ENCODE data around the gene PRTN3. TPM values are rescaled to one million over a fixed set of nuclear protein-coding genes. Genes with fewer than 3 reads are reported as not detected.

The PRTN3 gene
- total RNA-seq, 1 donor from 2014 or later = not detected

GRCh38 chr19:871446-872265, 30.9 kb downstream of the PRTN3 start:
- DNase-seq = peak; percentile 53
- Mint-ChIP-seq H3K4me1 (ENCODE audit: low read depth, unreplicated experiment) (peaks cover 6% of the 10 kb centered on the region), H3K9me3 (ENCODE audit: unreplicated experiment) (peaks cover 12% of the 10 kb centered on the region), H3K27ac (ENCODE audit: unreplicated experiment) (no peak overlapping the region), H3K36me3 (ENCODE audit: unreplicated experiment) (peaks cover 5% of the 10 kb centered on the region), H3K27me3 (ENCODE audit: unreplicated experiment) (peaks cover 5% of the 10 kb centered on the region), H3K4me3 (ENCODE audit: unreplicated experiment) (no peak overlapping the region)
- TF ChIP-seq CTCF (IDR thresholded peaks at IDR 0.05; ENCODE audit: partially characterized antibody, unreplicated experiment) = no peak

- Mint-ChIP-seq H3K36me3 (ENCODE audit: unreplicated experiment) (peaks cover 3% of the 10 kb centered on the region), H3K9me3 (ENCODE audit: unreplicated experiment) (peaks cover 12% of the 10 kb centered on the region), H3K4me1 (ENCODE audit: low read depth, unreplicated experiment) (peaks cover 4% of the 10 kb centered on the region), H3K27me3 (ENCODE audit: unreplicated experiment) (peaks cover 5% of the 10 kb centered on the region), H3K27ac (ENCODE audit: unreplicated experiment) (no peak overlapping the region), H3K4me3 (ENCODE audit: unreplicated experiment) (no peak overlapping the region)
- TF ChIP-seq CTCF (IDR thresholded peaks at IDR 0.05; ENCODE audit: partially characterized antibody, unreplicated experiment) = no peak
- DNase-seq = peak; percentile 73
These were observed 31.6 kb downstream of the PRTN3 start for GRCh38 chr19:872266-872951.

- H3K4me3 Mint-ChIP-seq (ENCODE audit: unreplicated experiment) = no peak overlapping the region
- H3K4me1 Mint-ChIP-seq (ENCODE audit: low read depth, unreplicated experiment) = peaks cover 1% of the 10 kb centered on the region
- peaks cover 5% of the 10 kb centered on the region for H3K27me3 Mint-ChIP-seq (ENCODE audit: unreplicated experiment)
- no peak overlapping the region for H3K27ac Mint-ChIP-seq (ENCODE audit: unreplicated experiment)
- no peak for TF ChIP-seq CTCF (IDR thresholded peaks at IDR 0.05; ENCODE audit: partially characterized antibody, unreplicated experiment)
- DNase-seq = peak; percentile 55
- no peaks in the 10 kb centered on the region for H3K36me3 Mint-ChIP-seq (ENCODE audit: unreplicated experiment)
- H3K9me3 Mint-ChIP-seq (ENCODE audit: unreplicated experiment) = peaks cover 10% of the 10 kb centered on the region
These were observed 32.3 kb downstream of the PRTN3 start for GRCh38 chr19:873084-873483.

- peaks cover 10% of the 10 kb centered on the region for H3K9me3 Mint-ChIP-seq (ENCODE audit: unreplicated experiment)
- H3K4me1 Mint-ChIP-seq (ENCODE audit: low read depth, unreplicated experiment) = peaks cover 1% of the 10 kb centered on the region
- H3K36me3 Mint-ChIP-seq (ENCODE audit: unreplicated experiment) = no peaks in the 10 kb centered on the region
- no peak overlapping the region for H3K27ac Mint-ChIP-seq (ENCODE audit: unreplicated experiment)
- peaks cover 5% of the 10 kb centered on the region for H3K27me3 Mint-ChIP-seq (ENCODE audit: unreplicated experiment)
- no peak for DNase-seq
- no peak for TF ChIP-seq CTCF (IDR thresholded peaks at IDR 0.05; ENCODE audit: partially characterized antibody, unreplicated experiment)
- H3K4me3 Mint-ChIP-seq (ENCODE audit: unreplicated experiment) = no peak overlapping the region
These were observed 32.8 kb downstream of the PRTN3 start for GRCh38 chr19:873561-874041.

Measured in glutamatergic neuron (in vitro differentiated cells).